SHP77 (cell line): ENCODE measurements around the gene KIAA0753.

ENCODE experiments used
- DNase-seq, 2 experiments: peaks; one replicate each; lab custom pipeline; 2025; lab: John Stamatoyannopoulos, UW

Gene KIAA0753

DNA sequence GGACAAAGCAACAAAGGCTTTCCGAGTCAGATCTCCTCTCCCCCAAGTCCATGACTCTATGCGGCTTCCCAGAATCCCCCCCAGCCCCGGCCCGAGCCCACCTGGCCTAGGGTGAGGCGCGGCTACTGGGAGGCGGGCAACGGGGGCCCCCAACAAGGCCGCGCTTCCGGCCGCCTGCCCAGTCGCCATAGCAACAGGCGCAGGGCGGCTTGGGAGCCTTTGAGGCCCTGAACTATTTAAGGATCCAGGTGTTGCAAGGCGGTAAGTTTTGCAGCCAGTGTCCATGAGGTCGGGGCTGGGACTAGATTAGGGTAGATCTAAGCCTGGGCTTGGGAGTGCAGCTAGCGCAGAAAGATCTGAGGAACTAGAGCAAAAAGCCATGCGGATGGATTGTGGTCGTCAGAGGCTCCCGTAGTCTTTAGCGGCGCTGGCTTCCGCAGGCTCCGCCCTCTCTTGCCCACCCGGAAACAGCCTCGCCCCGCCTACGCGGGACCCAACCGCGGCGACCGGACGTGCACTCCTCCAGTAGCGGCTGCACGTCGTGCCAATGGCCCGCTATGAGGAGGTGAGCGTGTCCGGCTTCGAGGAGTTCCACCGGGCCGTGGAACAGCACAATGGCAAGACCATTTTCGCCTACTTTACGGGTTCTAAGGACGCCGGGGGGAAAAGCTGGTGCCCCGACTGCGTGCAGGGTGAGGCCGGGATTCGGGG lies at the start of gene KIAA0753, which contains the start of gene TXNDC17:
Gene KIAA0753 (minus strand): TSS at position 176 of the 711 bp plus-strand sequence. CDS start 5,608 bp downstream, outside the sequence.
Gene TXNDC17 (plus strand): TSS at position 525 of the 711 bp plus-strand sequence. CDS start 23 bp downstream, at position 548.
- DNase-seq: peak; percentile 94 to 95

- DNase-seq: no peak
These were observed 48.4 kb upstream of the KIAA0753 start for GRCh38 chr17:6688944-6689343.

DNA sequence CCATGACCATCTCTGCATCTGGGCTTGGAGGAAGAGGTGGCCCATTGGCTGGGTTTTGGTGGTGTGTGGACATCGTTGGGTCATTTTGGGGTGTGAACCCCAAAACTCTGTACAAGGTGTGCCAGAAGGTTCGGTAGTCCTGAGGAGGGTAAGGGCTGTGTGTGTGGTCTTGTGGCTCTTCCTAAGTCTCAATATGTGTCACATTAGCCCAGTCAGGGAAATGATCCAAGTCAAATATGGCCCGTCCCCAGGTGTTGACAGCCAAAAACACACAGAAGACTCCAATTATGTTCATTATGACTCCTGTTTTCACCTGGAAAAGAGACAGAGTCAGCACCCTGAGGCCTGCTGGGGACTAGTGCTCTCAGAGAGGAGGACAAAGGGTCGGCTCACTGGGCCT lies 45.5 kb upstream of the KIAA0753 start:
- no peak for DNase-seq

DNA sequence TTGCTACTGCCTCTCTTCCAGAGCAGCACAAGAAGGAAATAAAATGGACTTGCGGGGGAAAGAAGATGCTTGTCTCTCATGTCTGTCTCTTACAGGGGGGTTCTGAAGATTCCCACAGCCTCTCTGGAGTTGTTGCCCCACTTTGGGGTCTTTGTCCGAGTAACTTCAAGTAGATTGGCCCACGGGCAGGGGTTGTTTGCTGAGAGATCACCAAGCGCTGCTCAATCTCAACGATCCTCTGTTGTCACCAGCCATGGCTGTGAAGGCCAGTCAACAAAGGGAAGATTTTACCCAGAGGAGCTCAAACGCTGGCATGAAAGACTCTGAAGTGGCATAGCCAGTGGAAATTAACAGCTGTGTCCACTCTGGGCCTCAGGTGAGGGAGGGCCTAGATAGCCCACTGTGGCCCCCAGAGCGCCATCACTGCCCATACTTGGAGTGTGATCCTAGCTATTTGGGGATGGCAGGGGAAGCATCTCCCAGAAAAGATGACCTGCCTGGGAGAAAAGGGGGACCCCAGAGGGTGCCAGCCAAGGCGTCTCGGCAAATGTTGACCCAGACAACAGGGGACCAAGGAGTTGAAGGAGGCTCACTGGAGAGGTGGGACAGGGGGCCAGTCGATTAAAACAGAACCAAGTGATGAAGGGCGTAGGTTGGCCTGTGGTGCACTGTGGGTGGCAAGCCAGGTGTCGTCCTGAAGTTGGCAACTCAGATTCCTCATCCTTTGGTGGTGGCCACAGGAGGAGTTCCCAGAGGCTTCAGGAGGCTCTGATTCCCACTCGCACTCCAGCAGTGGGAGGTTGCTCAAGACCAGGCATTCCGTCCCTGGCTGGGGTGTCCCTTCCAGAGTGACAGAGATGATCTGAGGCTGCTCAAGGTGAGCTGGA lies 44.6 kb upstream of the KIAA0753 start:
- no peak for DNase-seq

DNA sequence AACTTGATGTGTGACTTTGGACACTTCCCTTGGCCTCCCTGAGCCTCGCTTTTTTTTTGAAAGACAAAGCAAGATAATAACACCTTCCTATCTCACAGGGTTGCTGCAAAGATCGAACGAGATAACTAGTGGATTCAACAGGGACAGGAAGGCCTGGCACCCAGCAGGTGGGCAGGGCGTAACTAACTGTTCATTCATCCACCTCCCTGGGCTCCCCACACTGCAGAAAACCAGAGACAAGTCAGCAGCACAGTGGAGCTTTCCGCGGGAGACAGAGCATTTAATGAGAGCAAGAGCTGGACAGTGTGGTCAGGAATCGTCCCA lies 43.9 kb upstream of the KIAA0753 start:
- no peak for DNase-seq

GRCh38 chr17:6683730-6684459 lies 43.4 kb upstream of the KIAA0753 start:
- DNase-seq: no peak

DNA sequence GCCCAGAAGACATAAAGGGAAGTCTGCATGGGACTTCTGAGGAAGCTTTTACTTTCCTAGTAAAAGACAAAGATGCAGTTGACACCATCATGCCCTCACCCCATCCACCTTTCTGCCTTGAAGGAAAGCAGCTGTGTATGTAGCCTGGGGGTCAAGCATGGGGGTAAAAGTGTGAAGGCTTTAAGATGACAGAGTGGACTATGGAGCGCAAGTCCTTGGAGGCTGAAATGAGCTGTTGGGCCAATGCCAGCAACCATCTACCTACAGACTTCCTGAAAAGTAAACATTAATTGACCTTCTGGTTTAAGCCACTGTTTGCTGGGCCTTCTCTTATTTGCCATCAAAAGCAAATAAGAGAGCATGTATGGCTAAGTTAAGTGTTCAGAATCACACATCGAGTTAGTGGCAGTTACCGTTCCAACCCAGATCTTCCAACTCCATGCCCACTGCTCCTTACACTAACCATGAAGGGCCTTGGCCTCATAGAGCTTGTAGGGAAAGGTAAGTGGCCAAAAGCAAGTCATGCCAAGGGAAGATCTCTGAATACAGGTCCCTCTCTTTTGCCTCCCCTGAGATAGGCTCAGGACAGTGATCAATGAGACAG lies 42.7 kb upstream of the KIAA0753 start:
- peak; percentile 21 to 22 for DNase-seq

DNA sequence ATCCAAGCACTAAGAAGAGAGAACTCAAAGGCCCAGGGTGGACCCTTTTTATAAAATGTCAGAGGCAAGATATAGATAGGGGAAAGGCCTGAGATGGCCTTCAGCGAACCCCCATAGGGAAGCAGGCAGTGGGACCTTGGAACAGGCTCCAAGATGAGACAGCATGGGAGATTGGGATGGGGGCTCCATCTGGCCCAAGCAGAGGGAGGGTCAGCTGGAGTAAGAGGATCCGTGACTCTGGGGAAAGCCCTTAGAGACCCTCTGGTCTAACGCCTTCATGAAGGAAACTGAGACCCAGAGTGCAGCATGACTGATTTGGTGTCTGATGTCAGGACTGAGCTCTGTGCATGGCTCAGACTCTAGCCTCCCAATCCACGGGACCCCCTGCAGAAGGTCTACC lies 41.8 kb upstream of the KIAA0753 start:
- no peak for DNase-seq

- no peak for DNase-seq
These were observed 41.2 kb upstream of the KIAA0753 start for GRCh38 chr17:6681671-6682070.

DNA sequence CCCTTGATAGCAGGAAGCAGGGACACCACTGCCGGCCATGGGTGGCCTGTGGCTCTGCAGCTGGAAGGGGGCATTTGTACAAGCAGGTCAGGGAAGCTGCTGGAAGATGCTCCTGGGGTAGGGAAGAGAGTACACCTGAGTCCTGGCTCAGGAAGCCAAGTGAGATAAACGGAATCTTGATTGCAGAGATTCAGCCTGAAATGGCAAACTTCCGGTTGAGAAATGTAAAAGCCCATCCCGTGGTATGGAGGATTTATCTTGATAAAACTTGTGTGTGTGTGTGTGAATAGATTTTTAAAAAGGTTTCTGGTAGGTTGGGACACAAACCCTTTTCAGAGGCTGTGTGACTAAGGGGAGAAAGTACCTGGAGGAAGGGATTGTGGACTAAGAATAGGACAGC lies 40.7 kb upstream of the KIAA0753 start:
- DNase-seq: no peak

GRCh38 chr17:6679241-6679640 lies 38.7 kb upstream of the KIAA0753 start:
- no peak for DNase-seq

GRCh38 chr17:6677946-6678345 lies 37.4 kb upstream of the KIAA0753 start:
- no peak for DNase-seq

GRCh38 chr17:6677158-6677831 lies 36.8 kb upstream of the KIAA0753 start:
- DNase-seq: no peak

DNA sequence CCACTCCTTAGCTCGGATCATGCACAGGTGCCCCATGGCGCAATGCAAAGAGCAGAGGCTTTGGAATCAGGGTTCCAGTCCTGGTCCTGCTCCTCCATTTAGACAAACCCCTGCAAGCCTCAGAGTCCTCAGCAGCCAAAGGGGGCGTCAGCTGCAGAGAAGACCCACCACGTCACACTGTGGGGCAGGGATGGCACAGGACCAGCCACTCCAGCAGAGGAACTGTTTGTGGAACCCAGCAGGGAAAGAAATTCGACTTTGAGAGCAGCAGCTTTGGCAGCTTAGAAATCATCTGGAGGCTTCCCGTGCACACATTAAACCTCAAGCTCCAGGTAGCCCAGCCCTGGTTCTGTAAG lies 36.3 kb upstream of the KIAA0753 start:
- no peak for DNase-seq

DNA sequence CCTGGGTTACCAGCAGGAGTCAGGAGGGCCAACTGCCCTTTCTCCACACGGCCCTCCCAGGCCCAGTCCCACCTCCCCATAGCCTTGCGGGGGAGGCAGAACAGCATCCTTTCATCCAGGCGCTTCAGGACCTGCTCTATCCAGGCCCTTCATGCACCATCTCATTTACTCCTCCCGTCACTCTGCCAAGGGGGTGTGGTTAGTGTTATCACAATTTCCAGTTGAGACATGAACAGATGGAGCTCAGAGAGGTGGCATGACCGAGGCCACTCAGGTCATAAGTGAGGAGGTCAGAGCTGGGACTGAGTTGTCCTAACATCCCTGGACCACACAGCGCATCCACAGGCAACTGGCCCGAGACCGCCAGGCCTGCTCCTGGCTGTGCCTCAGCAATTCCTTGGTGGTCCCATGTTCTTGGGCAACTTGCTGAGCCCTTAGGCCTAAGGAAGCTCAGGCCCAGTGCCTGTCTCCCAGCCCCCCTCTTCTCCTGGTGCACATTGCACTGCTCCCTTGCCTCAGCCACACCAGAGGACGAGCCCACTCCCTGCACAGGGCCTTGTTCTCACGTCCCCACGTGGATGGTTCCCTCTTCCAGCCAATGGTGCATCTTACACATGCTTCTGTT lies 34.8 kb upstream of the KIAA0753 start:
- DNase-seq: no peak

DNA sequence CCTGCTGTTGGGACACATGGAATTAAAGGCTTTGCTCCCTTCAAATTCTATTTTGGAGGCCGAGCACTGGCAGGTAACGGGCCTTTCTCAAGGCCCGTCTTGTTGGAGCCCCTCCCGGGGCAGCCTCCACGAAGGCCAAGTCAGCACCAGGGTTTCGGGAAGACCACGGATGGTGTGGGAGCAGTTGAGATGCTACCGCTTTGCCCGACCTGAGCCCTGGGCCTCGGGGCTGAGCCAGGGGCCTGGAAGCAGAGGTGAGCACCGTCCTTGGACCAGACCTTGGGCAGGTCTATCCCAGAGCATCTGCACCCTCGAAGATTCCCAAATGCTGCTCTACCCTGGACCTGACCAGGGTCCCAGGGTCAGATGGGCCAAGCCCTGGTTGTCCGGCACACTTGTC lies 34.1 kb upstream of the KIAA0753 start:
- no peak for DNase-seq

- no peak for DNase-seq
These were observed 30.9 kb upstream of the KIAA0753 start for GRCh38 chr17:6671431-6671830.

DNA sequence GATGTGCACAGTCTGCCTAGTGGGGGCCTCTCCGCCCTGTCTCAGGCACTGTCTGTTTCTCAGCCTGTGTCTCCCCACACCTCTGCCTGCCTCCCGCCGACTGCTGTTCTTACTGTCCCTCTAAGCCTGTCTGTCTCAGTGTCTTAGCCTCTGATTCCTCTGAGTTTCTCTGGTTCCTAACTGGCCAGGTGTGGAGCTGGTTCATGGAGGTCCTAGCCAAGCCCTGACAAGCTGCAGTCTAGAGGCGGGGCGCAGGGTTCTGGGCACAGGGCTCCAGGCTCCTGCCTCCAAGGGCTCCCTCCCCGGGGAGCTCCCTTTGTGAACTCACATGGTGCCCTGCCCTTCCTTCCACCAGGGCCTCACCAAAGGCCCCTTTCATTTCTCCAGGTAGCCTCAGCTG lies 30.5 kb upstream of the KIAA0753 start:
- DNase-seq: no peak

- DNase-seq: no peak
These were observed 30.1 kb upstream of the KIAA0753 start for GRCh38 chr17:6670571-6670970.

GRCh38 chr17:6669479-6670212 lies 29.1 kb upstream of the KIAA0753 start:
- DNase-seq: no peak
